DMS114 treated with DMSO at 0.1 percent for 48 hours (cell line): Measurements from ENCODE around the gene MRPL55.

Source experiments
- DNase-seq: peaks from one replicate; lab custom pipeline; 2025; ENCODE audit not compliant: unreplicated experiment; lab: John Stamatoyannopoulos, UW

Gene MRPL55

GRCh38 chr1:228109073-228109961 lies at the start of gene MRPL55:
Gene MRPL55 (minus strand): TSS chr1:228109299. CDS start chr1:228108260, 1,039 bp downstream.
- peak; percentile 87 for DNase-seq

GRCh38 chr1:228158151-228159007 lies 49.3 kb upstream of the MRPL55 start:
- no peak for DNase-seq

- no peak for DNase-seq
These were observed 48.6 kb upstream of the MRPL55 start for GRCh38 chr1:228157729-228158126.

DNA sequence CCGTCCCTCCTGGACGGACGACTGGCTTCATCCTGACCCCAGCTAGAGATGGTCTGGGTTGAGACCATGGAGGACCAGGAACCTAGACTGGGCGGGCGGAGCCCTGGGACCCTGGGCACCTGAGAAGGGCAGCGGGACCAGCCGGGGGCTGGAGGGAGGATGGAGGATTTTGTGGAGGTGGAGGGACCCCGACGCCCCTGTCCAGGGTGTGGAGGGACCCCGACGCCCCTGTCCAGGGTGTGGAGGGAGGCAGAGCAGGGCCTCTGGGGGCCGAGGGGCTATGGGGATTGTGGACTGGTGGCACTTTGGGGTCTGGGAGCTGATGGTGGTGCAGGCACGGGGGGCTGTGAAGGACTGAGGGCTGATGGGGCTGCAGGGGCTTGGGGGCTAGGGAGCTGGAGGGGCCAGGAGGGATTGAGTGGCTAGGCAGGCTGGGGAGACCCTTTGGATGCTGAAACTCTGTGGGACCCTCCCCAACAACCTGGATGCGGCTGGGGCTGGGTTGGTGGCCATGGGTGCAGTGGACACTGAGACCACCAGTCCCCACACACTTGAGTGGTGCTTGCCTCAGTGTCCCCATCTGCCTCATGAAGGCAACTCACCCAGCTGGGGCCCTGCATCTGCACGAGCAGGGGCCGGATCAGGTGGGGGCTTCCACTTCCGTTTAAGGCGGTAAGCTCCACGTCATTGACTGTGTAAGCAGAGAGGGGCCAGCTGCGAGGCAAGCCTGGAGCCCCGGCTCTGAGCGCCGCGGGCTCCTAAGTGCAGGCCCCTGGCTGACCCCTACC lies 48.0 kb upstream of the MRPL55 start:
- no peak for DNase-seq

GRCh38 chr1:228156515-228156881 lies 47.4 kb upstream of the MRPL55 start:
- DNase-seq: no peak

- DNase-seq: no peak
These were observed 46.8 kb upstream of the MRPL55 start for GRCh38 chr1:228155596-228156514.

GRCh38 chr1:228154670-228155571 lies 45.8 kb upstream of the MRPL55 start:
- DNase-seq: no peak

- DNase-seq: no peak
These were observed 45.0 kb upstream of the MRPL55 start for GRCh38 chr1:228154021-228154669.

DNA sequence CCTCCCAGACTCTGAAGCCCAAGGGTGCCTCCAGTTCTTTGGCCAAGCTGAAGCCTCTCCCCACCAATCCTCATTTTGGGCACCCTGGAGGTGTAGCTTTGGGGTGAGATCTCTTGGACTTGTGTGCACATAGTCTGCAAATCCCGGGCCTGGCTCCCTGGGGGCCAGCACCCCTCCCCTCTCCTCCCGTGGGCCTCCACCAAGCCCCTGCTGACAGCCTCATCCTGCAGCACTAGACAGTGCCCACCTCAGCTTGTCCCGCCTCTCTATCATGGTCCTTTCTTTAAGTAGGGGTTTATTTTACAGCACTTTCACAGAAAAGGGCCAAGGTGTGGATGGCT lies 43.8 kb upstream of the MRPL55 start:
- DNase-seq: no peak

DNA sequence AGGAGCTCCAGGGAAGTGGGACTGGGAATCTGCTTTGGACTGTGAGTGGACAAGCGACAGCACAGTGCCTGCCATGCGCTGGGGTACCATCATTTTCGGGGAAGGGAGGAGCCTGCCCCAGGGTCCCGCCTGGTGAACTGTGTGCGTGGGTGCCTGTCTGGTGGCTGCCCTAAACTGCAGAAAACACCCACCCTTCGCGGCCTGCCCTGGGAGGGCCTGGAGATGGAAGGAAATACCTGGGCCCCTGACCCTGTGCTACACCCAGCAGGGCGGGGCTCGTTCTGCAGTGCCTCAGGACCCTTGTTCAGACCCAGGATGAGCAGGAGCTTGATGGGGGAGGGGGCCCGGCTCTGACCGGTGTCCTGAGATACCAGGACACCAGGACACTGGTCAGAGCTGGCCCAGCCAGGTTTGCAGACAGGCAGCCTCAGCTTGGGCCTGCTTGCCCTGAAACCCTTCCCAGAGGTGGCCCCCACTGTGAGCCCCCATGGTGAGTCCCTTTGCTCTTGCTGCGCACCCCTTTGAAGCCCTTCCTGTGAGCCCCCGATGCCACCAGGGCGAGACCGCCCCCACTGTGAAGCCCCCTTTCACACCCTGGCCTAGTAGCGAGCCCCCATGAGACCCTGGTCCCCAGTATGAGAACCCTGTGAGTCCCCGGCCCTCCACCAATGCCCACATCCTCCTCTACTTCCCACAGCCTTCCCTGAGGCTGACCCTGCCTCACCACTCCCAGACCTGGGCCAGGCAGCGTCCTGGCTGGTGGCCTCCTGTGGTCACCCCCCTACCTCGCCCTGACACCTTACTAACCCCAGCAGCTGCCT lies 43.2 kb upstream of the MRPL55 start:
- no peak for DNase-seq

DNA sequence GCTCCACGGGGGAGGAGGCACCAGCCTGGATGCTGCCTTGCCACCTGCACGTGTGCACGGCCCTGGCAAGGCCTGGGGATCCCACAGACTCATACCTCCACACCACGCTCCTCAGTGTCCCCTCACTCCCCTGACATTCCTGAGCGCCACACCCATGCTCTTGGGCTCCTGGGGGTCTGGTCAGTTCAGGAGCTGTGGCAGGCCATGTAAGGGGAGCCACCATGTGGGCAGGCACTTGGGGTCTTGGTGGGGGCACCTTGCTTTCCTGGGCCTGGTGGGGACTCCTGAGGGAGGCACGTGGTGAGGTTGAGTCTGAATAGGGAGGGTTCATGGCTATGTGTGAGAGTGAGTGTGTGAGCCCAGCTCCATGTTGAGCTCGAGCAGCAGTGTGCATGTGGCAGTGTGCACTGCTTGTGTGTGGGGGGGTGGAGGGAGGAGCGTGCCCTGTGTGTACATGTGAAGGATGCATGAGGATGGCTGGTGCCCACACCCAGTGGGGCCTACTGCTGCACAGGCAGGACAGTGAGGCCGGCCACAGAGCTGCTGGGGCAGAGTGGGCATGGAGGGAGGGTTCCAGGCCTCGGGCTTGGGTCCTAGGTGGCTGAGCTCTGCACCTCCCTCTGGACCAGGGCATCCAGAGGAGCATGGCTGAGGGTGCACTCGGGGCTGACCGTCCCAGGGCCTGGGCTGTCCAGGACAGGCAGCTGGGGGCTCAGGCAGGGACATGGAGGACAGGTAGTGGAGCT lies 42.3 kb upstream of the MRPL55 start:
- DNase-seq: no peak

DNA sequence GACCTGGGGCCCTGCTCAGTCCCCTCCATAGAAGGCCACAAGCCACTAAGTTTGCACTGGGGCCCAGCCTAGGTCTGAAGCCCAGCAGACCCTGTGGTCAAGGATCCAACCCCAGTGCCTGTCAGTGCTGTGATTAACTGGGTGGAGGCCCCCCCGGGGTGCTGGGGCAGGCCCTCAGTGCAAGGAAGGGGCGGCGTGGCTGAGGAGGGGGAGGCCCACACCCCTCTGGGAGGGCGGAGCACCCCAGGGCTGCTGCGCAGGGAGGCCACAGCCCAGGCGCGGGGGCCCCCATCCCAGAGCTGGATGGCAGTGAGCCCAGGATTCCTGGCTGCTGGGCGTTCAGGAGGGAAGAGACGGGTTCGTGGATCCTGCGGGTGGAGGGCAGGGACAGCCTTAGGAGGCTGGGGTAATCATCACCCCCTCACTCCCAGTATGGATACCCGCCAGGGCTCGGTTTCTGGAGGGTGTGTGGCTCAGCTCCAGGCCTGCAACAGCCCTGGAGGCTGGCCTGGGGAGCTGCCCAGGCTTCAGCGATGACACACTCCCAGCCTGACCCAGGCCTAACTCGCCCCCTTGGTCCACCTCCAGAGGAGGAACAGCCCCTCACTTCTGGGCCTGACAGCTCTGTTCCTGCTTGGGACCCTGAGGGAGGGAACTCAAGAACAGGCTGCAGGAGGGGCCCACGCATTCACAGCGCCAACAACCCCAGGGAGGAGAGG lies 41.5 kb upstream of the MRPL55 start:
- no peak for DNase-seq

DNA sequence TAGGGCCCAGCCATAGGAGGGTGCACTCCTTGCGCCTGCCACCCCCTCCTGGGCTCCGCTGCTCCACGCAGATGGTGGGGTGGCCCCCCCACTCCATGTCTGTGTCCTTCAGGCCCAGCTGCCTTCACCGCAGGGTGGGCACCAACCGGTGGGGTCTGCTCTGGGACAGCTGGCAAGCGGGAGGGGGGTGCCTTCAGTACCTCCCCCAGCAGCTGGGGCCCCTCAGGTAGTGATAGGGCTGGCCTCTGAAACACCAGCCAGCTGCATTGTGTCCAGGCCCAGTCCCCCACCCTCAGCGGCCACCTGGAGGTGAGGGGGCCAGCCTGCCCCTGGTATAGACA lies 41.0 kb upstream of the MRPL55 start:
- no peak for DNase-seq

GRCh38 chr1:228149406-228150119 lies 40.5 kb upstream of the MRPL55 start, which contains the start of gene GJC2:
Gene GJC2 (plus strand): TSS chr1:228149930. CDS start chr1:228157759, 7,829 bp downstream.
- no peak for DNase-seq

GRCh38 chr1:228148935-228149405 lies 39.9 kb upstream of the MRPL55 start:
- DNase-seq: no peak
